Heart left ventricle (tissue), 16 donors: ENCODE data around the gene CCL13. TPM values are rescaled to one million over a fixed set of nuclear protein-coding genes. Genes with fewer than 3 reads are reported as not detected.

ENCODE experiments used
- ATAC-seq, 4 donors: fragments of 200-7000 bp; cut with Tn5 transposase; one replicate each; pipeline ENCODE4 v1.9.1; 2020 to 2022; ENCODE audit warnings: moderate library complexity in 4 of 4, mild to moderate bottlenecking in 3 of 4, moderate number of reproducible peaks in 1 of 4
- DNase-seq, 5 donors: peaks; one replicate each; pipeline ENCODE4 v3.0.0-alpha.2; 2020
- H3K27ac ChIP-seq, 12 donors: fragments of 200-600 bp; sonication (generic) in 4 of 12; one replicate each; pipeline versions ENCODE4 v1.5.0 to v1.8.0; 2016 to 2022; ENCODE audit warnings: mild to moderate bottlenecking in 2 of 12
- H3K27me3 ChIP-seq, 9 donors: fragments of 200-600 bp; sonication (generic) in 2 of 9; one replicate each; pipeline versions ENCODE4 v1.5.1 to v1.8.0; 2016 to 2022; ENCODE audit warnings: mild to moderate bottlenecking in 3 of 9
- H3K36me3 ChIP-seq, 9 donors: fragments of 200-600 bp; sonication (generic) in 2 of 9; one replicate each; pipeline versions ENCODE4 v1.5.0 to v1.8.0; 2018 to 2022; ENCODE audit warnings: mild to moderate bottlenecking in 2 of 9
- H3K4me1 ChIP-seq, 12 donors: fragments of 200-600 bp; sonication (generic) in 4 of 12; one replicate each; pipeline versions ENCODE4 v1.5.0 to v1.8.0; 2016 to 2022; ENCODE audit warnings: mild to moderate bottlenecking in 3 of 12
- H3K4me3 ChIP-seq, 12 donors: fragments of 200-600 bp; sonication (generic) in 4 of 12; one replicate each; pipeline versions ENCODE4 v1.5.0 to v1.8.0; 2017 to 2022; ENCODE audit warnings: mild to moderate bottlenecking in 9 of 12, moderate library complexity in 4 of 12
- H3K9me3 ChIP-seq, 12 donors: fragments of 200-600 bp; sonication (generic) in 4 of 12; one replicate each; pipeline versions ENCODE4 v1.5.0 to v1.8.0; 2016 to 2022; ENCODE audit warnings: mild to moderate bottlenecking in 1 of 12
- POLR2A ChIP-seq, 2 donors: fragments of 450-650 bp; IDR thresholded peaks; one replicate each; pipeline ENCODE4 v1.6.1; 2017; ENCODE audit warnings: antibody characterized with exemption in 2 of 2, mild to moderate bottlenecking in 2 of 2, moderate library complexity in 2 of 2
- WGBS, 4 donors: extraction: QIAGEN DNeasy Blood & Tissue Kit in 2 of 4; methylation state at CpG; one replicate each; pipeline versions ENCODE4 v1.1.5 to v1.1.7; 2013 to 2018; 5-methylcytosine and 5-hydroxymethylcytosine counted together
- intact Hi-C, 10 donors: fragments of 100-400 bp; cut with DNase I; formaldehyde crosslinking; loops; one replicate each; pipeline versions ENCODE4 v1.11.1 to v1.14.2; 2022
- polyA plus RNA-seq, 2 donors: library from polyadenylated mRNA; stranded (reverse); fragments of 200-250 nt; gene quantifications; one replicate each; pipeline ENCODE4 v1.2.3, GENCODE V29; 2013
- total RNA-seq, 9 donors: library from RNA; depleted of rRNA in 2 of 9; stranded (reverse); fragments of >200 nt in 2 of 9; fragmentation: NEBNext Ultra II Directional in 3 of 9; extraction: Animal tissue kit (Norgen Biotek cat#: 25700) in 3 of 9; gene quantifications; one replicate each; pipeline versions ENCODE4 v1.1.0 to v1.2.4, GENCODE V29; 2016 to 2023
- TF ChIP-seq, protein P1 (sequence below), 12 donors: fragments of 200-600 bp; sonication (generic) in 4 of 12; IDR thresholded peaks; one replicate each; pipeline versions ENCODE4 v1.5.0 to v1.8.0; 2018 to 2022; ENCODE audit warnings: antibody characterized with exemption in 12 of 12, mild to moderate bottlenecking in 5 of 12
- donor health status: ischemic (EF 13 %, LVEDD 7.1; RV severe dilation, severe dysfunction).
- donor health status: healthy with polysubstance abuse.
- donor health status: DM: no; HTN: yes; CAD: no.
- donor health status: DM: no; HTN: no; CAD: no.
- donor health status: ischemic (EF 25% LVEDD 6.9; RV normal size, moderate dysfunction).
- donor health status: ischemic (EF 25% LVEDD 5.7; RV mildly dilated, moderate dysfunction).
- donor health status: healthy.
- donor health status: DM: yes; HTN: yes; CAD: no.
- donor health status: ischemic (EF 35%, LVEDD 5.7; RV mildly dilated, moderate dysfunction).
- donor health status: nonischemic (EF 11% LVEDD 7.7; RV severe dilation, severe dysfunction).
- donor health status: DM: yes; HTN: yes; CAD: no.
- donor health status: PGD.
- donor health status: ischemic (EF 29% LVEDD 5.4; RV normal size, mild dysfunction).
- donor health status: nonischemic (EF 23%, LVEDD 6.1; RV moderate dilation, normal function).

Gene CCL13
- total and polyA plus RNA-seq, 11 donors: 0.29 to 98.0 (median 1.1) TPM; not detected in 2

GRCh38 chr17:34384822-34385605 is 28.7 kb downstream of the CCL13 start:
- Histone ChIP-seq H3K36me3 (no peaks in the 10 kb centered on the region), H3K9me3 (no peaks in the 10 kb centered on the region), H3K4me3 (no peak overlapping the region), H3K27me3 (peaks cover 0 to 16% (median 4%) of the 10 kb centered on the region in 9 donors), H3K27ac (no peak overlapping the region), H3K4me1 (peaks cover 0 to 35% (median 0%) of the 10 kb centered on the region in 12 donors)
- DNase-seq (no peak), ATAC-seq (no peak)
- intact Hi-C loops: no loop called here
- TF ChIP-seq, protein P1, sequence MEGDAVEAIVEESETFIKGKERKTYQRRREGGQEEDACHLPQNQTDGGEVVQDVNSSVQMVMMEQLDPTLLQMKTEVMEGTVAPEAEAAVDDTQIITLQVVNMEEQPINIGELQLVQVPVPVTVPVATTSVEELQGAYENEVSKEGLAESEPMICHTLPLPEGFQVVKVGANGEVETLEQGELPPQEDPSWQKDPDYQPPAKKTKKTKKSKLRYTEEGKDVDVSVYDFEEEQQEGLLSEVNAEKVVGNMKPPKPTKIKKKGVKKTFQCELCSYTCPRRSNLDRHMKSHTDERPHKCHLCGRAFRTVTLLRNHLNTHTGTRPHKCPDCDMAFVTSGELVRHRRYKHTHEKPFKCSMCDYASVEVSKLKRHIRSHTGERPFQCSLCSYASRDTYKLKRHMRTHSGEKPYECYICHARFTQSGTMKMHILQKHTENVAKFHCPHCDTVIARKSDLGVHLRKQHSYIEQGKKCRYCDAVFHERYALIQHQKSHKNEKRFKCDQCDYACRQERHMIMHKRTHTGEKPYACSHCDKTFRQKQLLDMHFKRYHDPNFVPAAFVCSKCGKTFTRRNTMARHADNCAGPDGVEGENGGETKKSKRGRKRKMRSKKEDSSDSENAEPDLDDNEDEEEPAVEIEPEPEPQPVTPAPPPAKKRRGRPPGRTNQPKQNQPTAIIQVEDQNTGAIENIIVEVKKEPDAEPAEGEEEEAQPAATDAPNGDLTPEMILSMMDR (IDR thresholded peaks at IDR 0.05): no peak
- TF ChIP-seq POLR2A (IDR thresholded peaks at IDR 0.05): no peak
- 62 to 77% (median 70%) methylated on average over 9 of the region's 9 CpGs for WGBS, 4 donors

- H3K9me3 ChIP-seq: no peaks in the 10 kb centered on the region
- ATAC-seq (no peak), DNase-seq (no peak)
- TF ChIP-seq, protein P1 (IDR thresholded peaks at IDR 0.05): no peak
- no peak for TF ChIP-seq POLR2A (IDR thresholded peaks at IDR 0.05)
- no peak overlapping the region for H3K27ac ChIP-seq
- no peak overlapping the region for H3K4me3 ChIP-seq
- 81 to 84% (median 82%) methylated on average over 5 of the region's 5 CpGs for WGBS, 4 donors
- H3K36me3 ChIP-seq: no peaks in the 10 kb centered on the region
- intact Hi-C loops: no loop called here
- H3K4me1 ChIP-seq: peaks cover 0 to 35% (median 0%) of the 10 kb centered on the region in 12 donors
- peaks cover 0 to 11% (median 4%) of the 10 kb centered on the region in 9 donors for H3K27me3 ChIP-seq
Measured at GRCh38 chr17:34386343-34386696, 30.0 kb downstream of the CCL13 start.

GRCh38 chr17:34386697-34387550 is 30.6 kb downstream of the CCL13 start:
- DNase-seq: peak in 1 of 5 donors; percentile 10

More at GRCh38 chr17:34386697-34387550, 30.6 kb downstream of the CCL13 start:
- 58 to 71% (median 65%) methylated on average over 5 of the region's 5 CpGs for WGBS, 4 donors
- TF ChIP-seq, protein P1 (IDR thresholded peaks at IDR 0.05): no peak
- no peak for TF ChIP-seq POLR2A (IDR thresholded peaks at IDR 0.05)
- peaks cover 0 to 10% (median 4%) of the 10 kb centered on the region in 9 donors for H3K27me3 ChIP-seq
- peaks cover 0 to 35% (median 0%) of the 10 kb centered on the region in 12 donors for H3K4me1 ChIP-seq
- peak in 3 of 4 donors; percentile 39 to 68 (median 43) for ATAC-seq
- H3K27ac ChIP-seq: peak overlapping the region in 1 of 12 donors; percentile 42
- H3K9me3 ChIP-seq: no peaks in the 10 kb centered on the region
- H3K4me3 ChIP-seq: no peak overlapping the region
- intact Hi-C loops: no loop called here
- no peaks in the 10 kb centered on the region for H3K36me3 ChIP-seq
